DOHH2 (cell line): Measurements from ENCODE around the gene ZMIZ2.

ENCODE experiments used
- EZH2phosphoT487 ChIP-seq: fragments of 200-600 bp; sonication (generic); IDR thresholded peaks from 2 replicates; pipeline ENCODE4 v1.6.1; 2017; ENCODE audit warnings: borderline replicate concordance, mild to moderate bottlenecking, antibody characterized with exemption, low read length, moderate library complexity, mixed read lengths
- TF ChIP-seq, protein P1 (sequence below): fragments of 200-600 bp; sonication (generic); IDR thresholded peaks from one replicate; pipeline ENCODE4 v1.5.1; 2014; ENCODE audit warnings: antibody characterized with exemption, mild to moderate bottlenecking, low read depth, low read length; ENCODE audit not compliant: poor library complexity, severe bottlenecking

DNA sequence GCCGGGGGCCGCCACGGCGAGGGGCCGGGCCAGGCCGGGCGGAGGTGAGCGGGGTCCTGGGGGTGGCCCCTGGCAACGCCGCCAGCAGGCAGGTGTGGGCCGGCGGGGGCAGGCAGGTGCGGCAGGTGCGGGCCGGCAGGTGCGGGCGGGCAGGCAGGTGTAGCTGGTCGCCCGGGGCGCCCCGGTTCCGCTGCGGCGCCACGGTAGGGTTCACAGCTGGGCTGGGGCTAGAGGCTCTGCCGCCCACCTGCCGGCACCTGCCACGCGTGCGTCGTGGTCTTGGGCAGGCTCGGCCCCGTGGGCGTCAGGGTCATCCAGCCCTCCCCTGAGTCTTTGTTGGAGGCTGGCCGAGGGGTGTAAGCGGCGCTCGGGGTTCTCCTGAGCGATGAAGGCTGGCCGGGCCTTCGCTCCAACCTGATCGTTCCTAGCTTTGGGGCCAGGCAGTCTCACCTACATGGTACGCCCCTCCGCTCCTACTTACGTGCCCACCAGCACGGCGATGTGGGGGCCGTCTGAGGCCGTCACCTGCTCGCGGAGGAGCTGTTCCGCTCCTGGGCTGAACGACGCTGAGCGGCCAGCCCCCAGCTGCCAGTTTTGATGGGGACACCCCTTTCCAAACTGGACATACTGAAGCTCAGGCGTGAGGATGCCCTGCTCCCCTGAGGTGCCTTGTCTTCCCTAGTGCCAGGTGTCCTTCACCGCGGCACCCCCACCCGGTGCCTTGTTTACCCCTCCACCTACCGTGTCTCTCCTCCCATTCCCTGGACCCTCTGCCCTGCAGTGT, 493 bp downstream of the ZMIZ2 start:
- TF ChIP-seq, protein P1, sequence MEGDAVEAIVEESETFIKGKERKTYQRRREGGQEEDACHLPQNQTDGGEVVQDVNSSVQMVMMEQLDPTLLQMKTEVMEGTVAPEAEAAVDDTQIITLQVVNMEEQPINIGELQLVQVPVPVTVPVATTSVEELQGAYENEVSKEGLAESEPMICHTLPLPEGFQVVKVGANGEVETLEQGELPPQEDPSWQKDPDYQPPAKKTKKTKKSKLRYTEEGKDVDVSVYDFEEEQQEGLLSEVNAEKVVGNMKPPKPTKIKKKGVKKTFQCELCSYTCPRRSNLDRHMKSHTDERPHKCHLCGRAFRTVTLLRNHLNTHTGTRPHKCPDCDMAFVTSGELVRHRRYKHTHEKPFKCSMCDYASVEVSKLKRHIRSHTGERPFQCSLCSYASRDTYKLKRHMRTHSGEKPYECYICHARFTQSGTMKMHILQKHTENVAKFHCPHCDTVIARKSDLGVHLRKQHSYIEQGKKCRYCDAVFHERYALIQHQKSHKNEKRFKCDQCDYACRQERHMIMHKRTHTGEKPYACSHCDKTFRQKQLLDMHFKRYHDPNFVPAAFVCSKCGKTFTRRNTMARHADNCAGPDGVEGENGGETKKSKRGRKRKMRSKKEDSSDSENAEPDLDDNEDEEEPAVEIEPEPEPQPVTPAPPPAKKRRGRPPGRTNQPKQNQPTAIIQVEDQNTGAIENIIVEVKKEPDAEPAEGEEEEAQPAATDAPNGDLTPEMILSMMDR, result no peak
- no peak for TF ChIP-seq EZH2phosphoT487
